ENCODE measurements around the gene RNF224. TPM values are rescaled to one million over a fixed set of nuclear protein-coding genes. Genes with fewer than 3 reads are reported as not detected.

RNF224 gene
- total and polyA plus RNA-seq, 2 of the 13 experiments (the other 11 are each of a cell fraction or from before 2014, with no cell fraction given) = 0.09 TPM; not detected in 1

GRCh38 chr9:137276473-137277328 lies 49.4 kb downstream of the RNF224 start (continued):
- TF ChIP-seq, protein P1, sequence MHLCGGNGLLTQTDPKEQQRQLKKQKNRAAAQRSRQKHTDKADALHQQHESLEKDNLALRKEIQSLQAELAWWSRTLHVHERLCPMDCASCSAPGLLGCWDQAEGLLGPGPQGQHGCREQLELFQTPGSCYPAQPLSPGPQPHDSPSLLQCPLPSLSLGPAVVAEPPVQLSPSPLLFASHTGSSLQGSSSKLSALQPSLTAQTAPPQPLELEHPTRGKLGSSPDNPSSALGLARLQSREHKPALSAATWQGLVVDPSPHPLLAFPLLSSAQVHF (CRISPR knock-in tag; IDR thresholded peaks at IDR 0.05) = no peak
- peak; percentile 33; the same call in 1 of the 2 replicates for TF ChIP-seq MYC (CRISPR knock-in tag; IDR thresholded peaks at IDR 0.05; ENCODE audit: borderline replicate concordance)
- TF ChIP-seq CREM (IDR thresholded peaks at IDR 0.05) = no peak; the same call in 1 of the 2 replicates
- no peak for TF ChIP-seq CREM (CRISPR knock-in tag; IDR thresholded peaks at IDR 0.05)
- 0 out of 2 replicates have a peak, but pooled peaks have one; percentile 29 for TF ChIP-seq GFI1 (CRISPR knock-in tag; IDR thresholded peaks at IDR 0.05; ENCODE audit: borderline replicate concordance)
- peak; percentile 20 for TF ChIP-seq HNRNPLL (IDR thresholded peaks at IDR 0.05; ENCODE audit: low read depth, low read length, poor library complexity, severe bottlenecking)
- no peak for TF ChIP-seq GPN1 (CRISPR knock-in tag; IDR thresholded peaks at IDR 0.05; ENCODE audit: borderline replicate concordance)
- TF ChIP-seq NR2F6 (IDR thresholded peaks at IDR 0.05) = no peak
- no peak; the same call in 1 of the 2 replicates for TF ChIP-seq NR2F6 (CRISPR knock-in tag; IDR thresholded peaks at IDR 0.05)
- no peak for TF ChIP-seq SMAD1 (CRISPR knock-in tag; IDR thresholded peaks at IDR 0.05; ENCODE audit: borderline replicate concordance, low read depth)
- TF ChIP-seq ZNF878 (CRISPR knock-in tag; IDR thresholded peaks at IDR 0.05) = no peak
- no peak for TF ChIP-seq TBX3 (IDR thresholded peaks at IDR 0.05; ENCODE audit: borderline replicate concordance)
- no peak for TF ChIP-seq MATR3 (CRISPR knock-in tag; IDR thresholded peaks at IDR 0.05)
- TF ChIP-seq RARA (CRISPR knock-in tag; IDR thresholded peaks at IDR 0.05) = no peak
- TF ChIP-seq ZBTB44 (CRISPR knock-in tag; IDR thresholded peaks at IDR 0.05) = no peak
- peak; percentile 68; the same call in 1 of the 2 replicates for TF ChIP-seq ZC3H13 (CRISPR knock-in tag; IDR thresholded peaks at IDR 0.05)
- TF ChIP-seq ZNF710 (CRISPR knock-in tag; IDR thresholded peaks at IDR 0.05; ENCODE audit: borderline replicate concordance) = peak; percentile 37; the same call in 1 of the 2 replicates
- TF ChIP-seq ZFP36 (IDR thresholded peaks at IDR 0.05; ENCODE audit: borderline replicate concordance, low read depth, low read length, partially characterized antibody) = no peak
- no peak for TF ChIP-seq MAFK (conservative IDR thresholded peaks at IDR 0.05 in 1 of 2, IDR thresholded peaks at IDR 0.05 in 1 of 2; ENCODE audit: low read length in 2 of 2)
- TF ChIP-seq MIXL1 (CRISPR knock-in tag; IDR thresholded peaks at IDR 0.05) = no peak
- TF ChIP-seq, protein P2, sequence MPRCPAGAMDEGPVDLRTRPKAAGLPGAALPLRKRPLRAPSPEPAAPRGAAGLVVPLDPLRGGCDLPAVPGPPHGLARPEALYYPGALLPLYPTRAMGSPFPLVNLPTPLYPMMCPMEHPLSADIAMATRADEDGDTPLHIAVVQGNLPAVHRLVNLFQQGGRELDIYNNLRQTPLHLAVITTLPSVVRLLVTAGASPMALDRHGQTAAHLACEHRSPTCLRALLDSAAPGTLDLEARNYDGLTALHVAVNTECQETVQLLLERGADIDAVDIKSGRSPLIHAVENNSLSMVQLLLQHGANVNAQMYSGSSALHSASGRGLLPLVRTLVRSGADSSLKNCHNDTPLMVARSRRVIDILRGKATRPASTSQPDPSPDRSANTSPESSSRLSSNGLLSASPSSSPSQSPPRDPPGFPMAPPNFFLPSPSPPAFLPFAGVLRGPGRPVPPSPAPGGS (CRISPR knock-in tag; IDR thresholded peaks at IDR 0.05) = no peak; the same call in 1 of the 2 replicates
- no peak for TF ChIP-seq ZNF570 (CRISPR knock-in tag; IDR thresholded peaks at IDR 0.05; ENCODE audit: borderline replicate concordance)
- no peak for TF ChIP-seq RFX1 (IDR thresholded peaks at IDR 0.05)
- TF ChIP-seq KLF6 (CRISPR knock-in tag; IDR thresholded peaks at IDR 0.05) = no peak
- no peak for TF ChIP-seq XRCC5 (optimal IDR thresholded peaks at IDR 0.05; ENCODE audit: low read length)
